Kidney glomerular epithelial cell (primary cell): ENCODE data around the gene POLR1G.
"Not testable (repeated sequence)": the region's sequence is repeated elsewhere in the genome, so short reads cannot be mapped to it uniquely, and the experiment has no call there.

Source experiments
- DNase-seq: peaks from one replicate; lab custom pipeline; 2025; lab: John Stamatoyannopoulos, UW

The POLR1G gene

DNA sequence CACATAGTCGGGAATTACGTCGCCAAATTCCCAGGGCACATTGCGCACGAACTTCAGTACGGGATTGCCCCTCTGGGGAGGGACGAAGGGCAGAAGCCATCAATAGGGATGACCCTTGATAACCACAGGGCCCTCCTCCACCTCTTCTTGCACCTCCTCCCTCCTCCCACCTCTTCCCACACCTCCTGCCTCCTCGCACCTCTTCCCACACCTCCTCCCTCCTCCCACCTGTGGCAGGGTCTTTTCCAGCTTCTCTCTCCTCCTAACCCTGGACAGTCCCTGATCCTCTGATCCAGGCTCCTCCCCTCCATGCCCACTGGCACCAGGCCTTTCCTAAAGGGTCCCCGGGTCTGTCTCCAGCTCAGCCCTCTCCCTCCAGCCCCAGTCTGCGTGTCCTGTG is 13.9 kb downstream of the POLR1G start:
- DNase-seq, result no peak

DNA sequence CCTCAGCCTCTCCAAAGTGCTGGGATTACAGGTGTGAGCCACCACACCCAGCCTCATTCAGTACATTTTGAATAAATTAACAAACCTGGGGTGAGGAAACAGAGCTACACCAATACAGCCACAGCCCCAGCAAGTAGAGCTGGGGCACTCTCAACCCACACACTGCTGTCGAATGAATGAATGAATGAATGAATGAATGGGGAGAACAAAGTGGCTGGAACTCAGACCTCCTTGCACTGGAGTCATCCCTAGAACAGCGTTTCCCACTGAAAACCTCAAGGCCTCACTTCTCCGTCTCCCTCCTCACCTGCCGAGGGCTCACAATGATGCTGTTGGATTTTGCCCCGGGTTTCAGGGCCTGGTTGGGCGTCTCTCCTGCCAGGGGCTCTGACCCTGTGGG is 14.4 kb downstream of the POLR1G start:
- no peak for DNase-seq

DNA sequence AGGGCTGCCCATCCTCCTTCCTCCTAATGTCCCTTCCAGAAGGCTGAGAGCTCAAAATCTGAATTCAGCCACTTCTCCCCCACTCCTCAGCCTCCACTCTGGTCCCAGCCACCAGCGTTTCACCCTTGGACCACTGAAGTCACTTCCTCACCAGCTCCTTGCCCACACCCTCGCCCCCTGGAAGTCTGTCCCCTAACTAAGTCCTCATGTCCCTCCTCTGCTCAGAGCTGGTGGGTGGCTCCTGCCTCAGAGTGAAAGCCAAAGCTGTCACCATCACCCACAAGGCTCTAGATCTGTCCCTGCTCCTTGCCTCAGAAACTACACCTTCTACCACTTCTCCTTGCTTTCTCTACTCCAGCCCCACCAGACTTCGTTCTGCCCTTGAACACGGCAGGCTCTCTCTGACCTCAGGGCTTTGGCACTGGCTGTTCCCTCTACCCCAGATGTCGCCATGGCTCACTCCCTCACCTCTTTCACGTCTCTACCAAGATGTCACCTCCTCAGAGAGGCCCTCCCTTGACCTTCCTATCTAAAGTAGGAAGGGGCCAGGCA is 15.6 kb downstream of the POLR1G start:
- no peak for DNase-seq

DNA sequence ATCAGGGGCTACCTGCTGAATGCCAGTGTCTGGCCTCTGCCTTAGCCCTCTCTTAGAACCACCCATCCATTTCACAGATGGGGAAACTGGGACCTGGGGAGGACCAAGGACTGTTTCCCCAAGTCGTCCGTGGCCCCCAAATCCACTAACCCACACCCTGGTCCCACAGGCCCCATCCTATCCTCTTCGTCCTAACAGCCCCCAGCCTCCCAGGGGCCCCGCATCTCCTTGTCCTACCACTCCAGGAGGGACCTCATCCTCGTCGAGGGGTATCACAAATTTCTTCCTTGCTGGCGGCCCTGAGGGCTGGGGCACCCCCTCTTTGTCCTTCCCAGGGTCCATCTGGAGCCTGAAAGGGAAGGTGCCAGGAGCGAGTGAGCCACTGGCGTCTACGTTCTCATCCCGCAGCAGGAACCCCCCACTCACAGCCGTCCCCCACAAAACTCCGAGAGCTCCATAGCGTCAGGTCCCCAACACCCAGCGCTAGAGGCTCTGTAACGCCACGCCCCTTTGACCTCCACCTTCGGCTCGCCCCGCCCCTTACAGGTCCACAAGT is 16.7 kb downstream of the POLR1G start:
- DNase-seq, result no peak

DNA sequence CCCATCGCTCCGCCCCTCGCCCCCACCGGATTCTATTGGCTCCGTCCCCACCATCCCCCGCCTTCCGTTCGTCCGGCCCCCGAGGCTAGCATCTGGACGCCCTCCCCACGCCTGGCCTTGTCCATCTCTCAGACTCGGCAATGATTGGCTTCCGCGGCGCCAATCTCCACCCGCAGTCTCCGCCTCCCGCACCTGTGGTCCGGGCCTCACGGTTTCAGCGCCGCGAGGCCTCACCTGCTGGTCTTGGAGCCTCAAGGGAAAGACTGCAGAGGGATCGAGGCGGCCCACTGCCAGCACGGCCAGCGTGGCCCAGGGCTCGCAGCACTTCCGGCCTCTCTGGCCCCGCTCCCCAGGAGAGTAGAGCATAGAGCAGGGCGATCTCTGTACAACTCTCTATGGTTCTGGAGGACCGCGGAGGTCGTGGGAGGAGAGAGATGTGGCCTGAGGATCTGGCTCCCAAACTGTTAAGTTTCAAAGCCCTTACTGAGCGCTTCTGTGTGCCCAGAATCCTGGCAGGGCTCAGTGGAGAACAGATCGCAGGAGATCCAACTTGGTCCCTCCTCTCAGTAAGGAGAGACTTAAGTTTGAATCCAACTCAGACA is 17.2 kb downstream of the POLR1G start, which contains the start of gene ERCC1:
Gene ERCC1, minus strand, starts transcription at position 329 of the 602 bp plus-strand sequence. CDS start 543 bp downstream, outside the sequence.
- peak; percentile 91 for DNase-seq

DNA sequence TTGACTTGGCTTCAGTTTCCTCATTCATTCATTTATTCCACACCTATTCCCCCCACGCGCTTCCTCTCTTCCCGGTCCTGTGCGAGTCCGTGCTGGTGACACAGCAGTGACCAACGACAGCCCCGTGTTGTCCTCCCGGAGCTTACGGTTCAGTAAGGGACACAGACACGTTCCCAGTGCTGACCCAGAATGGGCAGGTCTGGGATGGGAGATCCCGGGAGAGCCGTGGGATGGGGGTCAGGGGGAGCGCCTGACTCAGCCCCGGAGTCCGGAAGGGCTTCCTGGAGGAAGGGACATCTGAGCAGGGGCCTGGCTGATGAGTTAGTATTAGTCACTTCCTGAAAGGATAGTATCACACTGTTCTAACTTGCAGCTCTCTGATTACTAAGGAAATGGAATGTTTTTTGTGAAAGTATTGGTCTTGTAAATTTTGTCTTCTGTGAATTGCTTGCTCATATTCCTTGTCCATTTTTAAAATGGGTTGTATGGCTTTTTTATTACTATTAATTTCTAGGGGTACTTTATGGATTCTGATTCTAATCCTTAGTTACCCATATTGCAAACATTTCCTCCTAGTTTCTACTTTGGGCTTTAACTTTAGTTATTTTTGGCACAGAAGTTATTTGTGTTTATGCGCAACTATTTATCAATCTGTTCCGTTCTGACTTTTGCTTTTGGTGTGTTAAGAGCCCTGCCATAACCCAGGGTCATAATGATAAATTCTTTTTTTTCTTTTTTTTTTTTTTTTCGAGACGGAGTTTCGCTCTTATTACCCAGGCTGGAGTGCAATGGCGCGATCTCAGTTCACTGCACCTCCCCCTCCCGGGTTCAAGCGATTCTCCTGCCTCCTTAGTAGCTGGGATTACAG is 18.0 kb downstream of the POLR1G start:
- peak; percentile 97 for DNase-seq

DNA sequence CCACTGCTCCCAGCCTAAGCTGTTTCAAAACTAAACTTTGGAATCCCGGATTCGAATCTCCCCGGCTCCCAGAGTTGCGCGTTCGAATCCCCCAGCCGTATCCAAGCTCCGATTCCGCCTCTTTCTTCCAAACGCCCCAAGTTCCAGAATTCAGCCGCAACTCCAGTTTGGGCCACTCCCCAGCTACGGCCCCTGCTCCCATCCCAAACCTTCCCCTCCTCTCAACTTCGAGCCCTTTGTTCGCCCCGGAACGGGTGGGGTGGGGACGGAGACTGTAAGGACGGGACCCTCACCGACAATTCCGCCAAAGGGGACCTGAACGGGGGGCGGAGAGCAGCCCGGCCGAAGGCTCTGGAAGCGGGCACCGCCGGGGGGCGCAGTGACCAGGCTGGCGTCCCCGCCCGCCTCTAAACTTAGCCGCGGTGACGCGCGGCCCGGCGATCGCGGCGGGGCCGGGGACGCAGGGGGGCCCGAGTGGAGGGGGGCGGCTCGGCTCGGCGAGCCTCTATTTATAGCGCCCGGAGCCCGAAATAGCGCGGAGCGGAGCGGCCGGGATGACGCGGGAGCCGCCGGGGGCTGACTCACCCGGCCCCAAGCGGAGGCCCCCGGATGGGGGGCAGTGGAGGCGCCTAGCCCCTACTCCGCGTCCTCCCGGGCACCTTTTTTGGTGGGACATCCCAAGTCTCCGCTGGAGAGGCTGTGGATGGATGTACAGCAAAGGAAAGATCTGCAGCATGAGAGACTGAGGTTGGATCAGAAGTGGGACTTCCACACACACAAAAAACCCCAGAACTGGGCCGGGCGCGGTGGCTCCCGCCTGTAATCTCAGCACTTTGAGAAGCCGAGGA is 22.2 kb downstream of the POLR1G start:
- DNase-seq, result no peak

DNA sequence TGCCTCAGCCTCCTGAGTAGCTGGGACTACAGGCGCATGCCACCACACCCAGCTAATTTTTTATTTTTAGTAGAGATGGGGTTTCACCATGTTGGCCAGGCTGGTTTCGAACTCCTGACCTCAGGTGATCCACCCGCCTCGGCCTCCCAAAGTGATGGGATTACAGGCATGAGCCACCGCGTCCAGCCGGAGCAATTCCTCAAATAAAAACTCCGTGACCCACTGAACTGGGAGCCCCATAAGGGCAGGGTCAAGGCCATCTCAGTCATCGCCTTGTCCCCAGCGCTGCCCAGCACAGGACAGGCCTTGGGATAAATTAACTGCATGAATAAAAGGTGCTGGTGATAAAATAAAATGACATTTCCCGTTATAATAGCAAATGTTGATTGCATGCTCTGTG is 23.5 kb downstream of the POLR1G start:
- not testable (repeated sequence) for DNase-seq

DNA sequence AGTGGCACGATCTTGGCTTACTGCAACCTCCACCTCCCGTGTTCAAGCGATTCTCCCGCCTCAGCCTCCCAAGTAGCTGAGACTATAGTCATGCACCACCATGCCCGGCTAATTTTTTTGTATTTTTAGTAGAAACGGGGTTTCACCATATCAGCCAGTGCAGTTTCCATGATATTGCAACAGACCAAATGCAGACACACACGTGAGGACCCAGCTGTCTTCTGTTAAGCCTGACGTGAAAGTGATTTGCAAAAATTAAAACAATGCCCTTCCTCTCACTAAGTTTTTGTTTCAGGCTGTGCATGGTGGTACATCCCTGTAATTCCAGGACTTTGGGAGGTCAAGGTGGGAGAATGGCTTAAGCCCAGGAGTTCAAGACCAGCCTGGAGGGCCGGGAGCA is 24.6 kb downstream of the POLR1G start:
- not testable (repeated sequence) for DNase-seq

DNA sequence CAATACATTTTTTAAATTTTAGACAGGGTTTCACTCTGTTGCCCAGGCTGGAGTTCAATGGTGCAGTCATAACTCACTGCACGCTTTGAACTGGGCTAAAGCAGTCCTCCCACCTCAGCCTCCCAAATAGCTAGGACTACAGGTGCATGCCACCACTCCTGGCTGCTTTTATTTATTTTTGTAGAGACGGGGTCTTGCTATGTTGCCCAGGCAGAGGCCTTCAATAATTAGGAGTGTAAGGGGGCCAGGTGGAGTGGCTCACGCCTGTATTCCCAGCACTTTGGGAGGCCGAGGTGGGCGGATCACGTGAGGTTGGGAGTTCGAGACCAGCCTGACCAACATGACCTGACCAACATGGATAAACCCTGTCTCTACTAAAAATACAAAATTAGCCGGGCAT is 26.1 kb downstream of the POLR1G start:
- not testable (repeated sequence) for DNase-seq

DNA sequence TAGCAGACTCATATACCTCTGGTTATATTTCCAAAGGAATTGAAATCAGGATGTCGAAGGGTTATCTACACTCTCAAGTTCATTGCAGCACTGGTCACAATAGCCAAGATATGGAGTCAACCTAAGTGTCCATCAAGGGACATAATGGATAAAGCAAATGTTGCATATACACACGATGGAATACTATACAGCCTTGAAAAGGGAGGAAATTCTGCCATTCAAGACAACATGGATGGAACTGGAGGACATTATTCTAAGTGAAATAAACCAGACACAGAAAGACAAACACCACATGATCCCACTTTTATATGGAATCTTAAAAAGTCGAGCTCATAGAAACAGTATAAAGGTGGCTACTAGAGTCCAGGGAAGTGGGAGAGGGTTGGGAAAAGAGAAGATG is 30.9 kb downstream of the POLR1G start:
- no peak for DNase-seq

DNA sequence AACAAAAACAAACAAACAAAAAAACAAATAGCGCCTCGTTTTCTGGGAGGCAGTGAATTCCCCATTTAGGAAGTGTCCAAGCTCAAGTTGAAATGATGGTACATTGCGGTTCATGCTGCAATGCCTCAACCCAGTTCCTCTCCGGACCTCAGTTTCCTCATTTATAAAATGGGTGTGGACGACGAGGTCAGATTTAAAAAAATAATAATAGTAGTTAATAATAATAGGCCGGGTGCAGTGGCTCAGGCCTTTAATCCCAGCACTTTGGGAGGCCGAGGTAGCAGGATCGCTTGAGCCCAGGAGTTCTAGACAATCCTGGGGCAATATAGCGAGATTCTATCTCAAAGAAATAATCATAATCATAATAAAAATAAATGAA is 32.7 kb downstream of the POLR1G start:
- no peak for DNase-seq

DNA sequence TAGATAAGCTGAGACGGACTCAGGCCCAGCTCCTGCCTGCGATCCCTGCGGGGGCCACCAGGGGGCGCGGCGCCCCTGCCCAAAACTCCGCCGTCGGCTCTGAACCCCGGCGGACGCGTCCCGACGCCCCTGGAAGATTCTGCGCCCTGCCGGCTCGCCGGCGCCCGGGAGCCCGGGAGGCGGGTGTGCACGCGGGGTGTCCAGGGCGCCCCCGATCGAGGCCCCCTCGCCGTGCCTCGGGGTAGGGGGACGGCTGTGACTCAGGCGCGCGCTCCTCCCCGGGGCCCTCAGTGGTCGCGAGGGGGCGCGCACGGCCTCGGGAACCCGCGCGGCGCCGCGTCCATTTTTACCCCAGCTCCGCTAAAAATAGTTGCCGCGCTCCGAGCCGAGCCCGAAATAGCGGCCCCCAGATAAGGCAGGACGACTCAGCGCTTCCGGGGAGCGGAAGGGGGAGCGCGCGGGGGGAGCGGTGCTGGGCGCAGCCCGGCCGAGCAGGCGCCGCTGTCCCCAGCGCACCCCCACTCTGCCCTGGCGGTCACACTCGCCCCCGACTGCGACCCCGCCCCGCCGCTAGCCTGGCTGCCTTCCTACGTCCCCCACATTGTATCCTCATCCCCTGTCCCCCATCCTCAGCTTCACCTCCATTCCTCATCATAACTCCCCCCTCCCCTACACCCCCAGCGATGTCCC is 33.3 kb downstream of the POLR1G start:
- DNase-seq, result peak; percentile 70

DNA sequence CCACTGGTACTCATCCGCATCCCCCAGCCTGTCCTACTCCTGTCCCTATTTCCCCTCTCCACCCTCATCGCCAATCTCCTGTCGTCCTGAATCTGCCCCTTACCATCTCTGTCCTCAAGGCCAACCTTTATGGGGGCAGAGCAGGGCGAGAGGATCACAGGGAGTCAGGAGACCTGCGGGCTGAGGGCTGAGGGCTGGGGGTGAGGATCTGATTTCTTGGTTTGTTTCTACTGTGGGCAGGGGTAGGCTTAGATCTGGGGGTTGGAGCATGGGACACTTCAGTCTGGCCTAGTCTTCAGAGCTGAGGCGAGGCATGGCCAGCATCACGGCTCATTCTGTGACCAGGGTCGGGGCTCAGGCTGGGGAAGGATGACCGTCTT is 33.8 kb downstream of the POLR1G start:
- no peak for DNase-seq

DNA sequence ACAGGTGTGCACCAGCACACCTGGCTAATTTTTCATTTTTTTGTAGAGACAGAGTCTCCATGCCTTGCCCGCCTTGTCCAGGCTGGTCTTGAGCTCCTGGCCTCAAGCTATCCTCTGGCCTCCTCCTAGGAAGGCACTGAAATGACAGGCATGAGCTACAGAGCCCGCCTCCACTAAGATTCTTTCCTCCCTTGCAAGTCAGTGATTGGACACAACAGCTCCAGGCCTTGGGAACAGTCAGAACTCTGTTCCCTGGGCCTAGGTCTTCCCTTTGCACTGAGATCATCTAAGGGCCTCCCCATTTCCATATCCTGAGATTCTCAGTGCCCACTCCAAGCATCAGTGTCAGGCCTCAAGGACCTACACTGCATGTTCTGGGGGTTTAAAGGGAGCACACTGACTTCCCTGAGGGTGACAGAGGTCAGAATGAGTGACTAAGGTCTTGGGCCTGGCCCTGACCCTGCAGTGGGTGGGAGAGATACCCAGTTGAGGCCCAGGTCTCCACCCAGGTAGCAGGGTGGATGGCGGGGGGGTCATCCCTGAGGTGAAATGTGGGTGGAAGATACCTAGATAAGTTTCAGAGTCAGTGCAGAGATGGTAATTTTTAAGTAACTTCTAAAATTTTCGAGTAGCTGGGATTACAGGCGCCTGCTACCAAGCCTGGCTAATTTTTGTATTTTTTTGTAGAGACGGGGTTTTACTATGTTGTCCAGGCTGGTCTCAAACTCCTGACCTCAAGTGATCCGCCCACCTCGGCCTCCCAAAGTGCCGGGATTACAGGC is 34.6 kb downstream of the POLR1G start:
- no peak for DNase-seq

DNA sequence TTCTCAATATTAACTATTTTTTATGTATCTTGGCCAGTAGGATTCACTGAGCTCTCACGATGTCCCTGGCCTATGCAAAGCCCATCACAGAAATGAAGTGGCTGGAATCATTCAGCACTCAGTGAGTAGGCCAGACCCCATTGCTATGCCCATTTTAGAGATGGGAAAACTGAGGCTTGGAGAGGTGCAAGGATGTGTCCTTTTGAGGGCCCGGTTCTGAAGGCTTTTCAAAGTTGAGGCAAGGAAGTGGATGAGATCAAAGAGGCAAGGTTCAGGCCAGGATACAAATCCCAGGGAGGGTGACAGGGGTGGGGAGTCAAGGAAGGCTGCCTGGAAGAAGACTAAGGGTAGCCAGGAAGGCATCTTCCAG is 35.9 kb downstream of the POLR1G start:
- no peak for DNase-seq

DNA sequence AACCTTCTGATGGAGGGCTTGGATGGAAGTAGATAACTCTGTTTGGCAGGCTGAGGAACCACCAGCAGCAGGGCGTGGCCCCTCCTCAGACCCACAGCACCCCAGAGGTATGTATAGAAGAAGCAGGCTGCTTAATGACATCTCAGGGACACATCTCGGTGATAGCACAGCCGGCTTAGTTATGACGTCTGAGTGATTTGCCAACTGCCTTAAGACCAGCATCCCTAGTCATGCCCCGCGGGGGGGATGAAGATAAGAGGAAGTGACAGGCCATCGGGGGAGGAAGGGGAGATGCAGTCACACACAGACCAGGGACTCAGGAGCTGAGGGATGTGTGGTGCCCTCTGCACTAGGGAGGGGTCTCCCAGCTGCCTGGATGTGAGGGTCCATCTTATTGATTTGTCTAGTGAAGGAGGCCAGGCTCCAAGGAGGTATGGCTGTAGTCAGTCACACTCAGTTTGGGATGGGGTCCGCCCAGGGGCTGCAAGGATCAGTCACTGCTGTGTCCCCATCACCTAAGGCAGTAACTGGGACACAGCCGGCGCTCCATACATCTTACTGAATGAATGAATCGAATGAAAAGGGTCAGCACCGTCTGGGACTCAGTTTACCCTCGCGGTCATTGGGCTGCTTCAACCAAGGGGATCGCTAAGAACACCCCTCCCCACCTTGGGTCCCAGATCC is 36.5 kb downstream of the POLR1G start:
- no peak for DNase-seq

DNA sequence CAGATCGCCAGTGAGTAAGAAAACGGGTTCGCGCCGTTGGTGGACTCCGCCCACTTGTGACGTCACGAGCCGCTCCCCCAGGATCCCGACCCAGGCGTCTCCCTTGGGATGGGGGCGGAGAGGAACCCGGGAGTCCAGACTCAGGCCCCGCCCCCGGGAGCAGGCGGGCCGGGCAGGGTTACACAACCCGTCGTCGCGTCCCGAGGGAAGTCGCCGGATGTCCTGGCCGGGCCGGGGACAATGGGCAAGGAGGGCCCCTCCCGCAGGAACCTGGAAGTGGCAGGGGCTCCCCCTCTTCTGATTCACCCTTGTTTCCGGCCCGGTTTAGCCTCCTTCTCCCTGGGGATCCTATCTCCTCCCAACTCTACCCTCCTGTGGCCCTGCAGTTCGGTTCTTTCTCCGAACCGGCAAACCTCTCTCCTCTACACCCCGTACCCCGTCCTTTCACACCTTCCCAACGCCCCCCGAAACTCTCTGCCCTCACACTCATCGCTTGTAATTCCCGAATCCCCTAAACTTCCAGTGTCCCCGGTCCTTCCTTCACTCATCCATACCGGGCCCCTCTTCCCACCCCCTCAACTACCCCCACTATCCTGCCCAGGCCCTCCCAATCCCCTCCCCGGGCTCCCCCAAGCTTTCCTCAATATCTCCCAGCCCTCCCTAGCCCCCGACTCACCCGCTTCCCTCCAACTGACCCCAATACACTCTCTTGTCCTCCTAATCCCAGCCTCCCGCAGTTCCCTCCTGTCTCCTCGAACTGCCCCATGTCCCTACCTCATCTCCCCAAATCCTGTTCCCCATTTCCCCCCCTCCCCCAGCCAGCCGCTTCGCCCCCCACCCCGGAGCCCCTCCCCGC is 37.2 kb downstream of the POLR1G start:
- peak; percentile 83 for DNase-seq
